ENCODE data around the gene AHNAK.

AHNAK gene

DNA sequence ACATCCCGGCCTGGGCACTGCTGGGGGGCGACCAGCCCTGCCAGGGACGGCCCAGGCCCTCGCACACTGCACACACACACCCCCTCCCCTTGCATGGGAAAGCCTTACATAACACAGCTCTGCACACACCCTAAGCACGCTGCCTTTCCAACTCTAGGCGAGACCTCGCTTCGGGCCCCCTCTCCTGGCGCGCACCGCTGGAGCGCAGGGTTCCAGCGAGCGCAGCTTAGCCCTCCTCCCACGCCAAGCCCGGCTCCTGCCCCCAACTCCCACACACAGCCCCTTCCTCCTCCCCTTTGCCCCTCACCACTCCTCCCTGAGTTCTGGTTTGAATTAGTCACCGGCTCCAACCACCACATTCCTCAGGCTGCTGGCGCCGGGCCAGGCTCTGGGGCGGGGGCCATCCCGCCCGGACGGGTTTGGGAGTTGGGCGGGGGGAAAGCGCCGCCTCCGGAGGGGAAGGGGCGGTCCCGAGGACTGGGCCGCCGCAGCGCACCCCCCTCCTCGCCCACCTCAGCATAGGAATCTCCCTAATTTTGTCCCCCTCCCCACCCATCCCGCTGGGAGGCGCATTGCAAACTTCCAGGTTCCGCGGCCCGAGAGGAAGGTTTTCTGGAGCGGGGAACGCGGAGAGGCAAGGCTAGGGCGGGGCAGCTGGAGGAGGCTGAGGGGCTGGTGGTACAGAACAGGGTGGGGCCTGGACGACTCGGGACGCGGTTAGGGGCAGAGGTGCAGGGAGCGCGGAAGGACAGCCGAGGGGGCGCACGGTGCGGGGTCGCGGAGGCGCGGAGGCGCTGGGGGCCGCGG, 966 bp downstream of the AHNAK start (continued):
- TF ChIP-seq ZNF174 (tag by site-specific recombination; IDR thresholded peaks at IDR 0.05) (no peak), ZNF473 (tag by site-specific recombination; IDR thresholded peaks at IDR 0.05) (no peak), ZNF426 (tag by site-specific recombination; IDR thresholded peaks at IDR 0.05) (no peak), ZNF155 (tag by site-specific recombination; IDR thresholded peaks at IDR 0.05) (no peak), ZNF521 (tag by site-specific recombination; IDR thresholded peaks at IDR 0.05) (no peak), MYNN (tag by site-specific recombination; IDR thresholded peaks at IDR 0.05; ENCODE audit: borderline replicate concordance) (no peak), ZNF600 (tag by site-specific recombination; IDR thresholded peaks at IDR 0.05) (peak; percentile 91), KLF7 (tag by site-specific recombination; IDR thresholded peaks at IDR 0.05; ENCODE audit: borderline replicate concordance) (peak; percentile 62), ZNF785 (tag by site-specific recombination; IDR thresholded peaks at IDR 0.05) (no peak), ZBTB17 (tag by site-specific recombination; IDR thresholded peaks at IDR 0.05) (peak; percentile 46; the same call in 1 of the 2 replicates), IKZF3 (tag by site-specific recombination; IDR thresholded peaks at IDR 0.05) (peak; percentile 82), ZBTB7A (tag by site-specific recombination; IDR thresholded peaks at IDR 0.05; ENCODE audit: low read depth) (0 out of 2 replicates have a peak, but pooled peaks have one; percentile 39), ZNF366 (tag by site-specific recombination; conservative IDR thresholded peaks at IDR 0.05) (0 out of 2 replicates have a peak, but pooled peaks have one; percentile 26), ZNF626 (tag by site-specific recombination; IDR thresholded peaks at IDR 0.05) (no peak), ZNF157 (tag by site-specific recombination; IDR thresholded peaks at IDR 0.05) (no peak), FEZF1 (tag by site-specific recombination; IDR thresholded peaks at IDR 0.05) (0 out of 2 replicates have a peak, but pooled peaks have one; percentile 21), ZNF302 (tag by site-specific recombination; IDR thresholded peaks at IDR 0.05; ENCODE audit: low read depth) (no peak), MZF1 (tag by site-specific recombination; IDR thresholded peaks at IDR 0.05; ENCODE audit: borderline replicate concordance) (no peak), OSR2 (tag by site-specific recombination; IDR thresholded peaks at IDR 0.05) (0 out of 2 replicates have a peak, but pooled peaks have one; percentile 40), ZNF837 (tag by site-specific recombination; IDR thresholded peaks at IDR 0.05) (no peak), ZNF214 (tag by site-specific recombination; IDR thresholded peaks at IDR 0.05; ENCODE audit: borderline replicate concordance) (no peak), HOXD13 (CRISPR knock-in tag; IDR thresholded peaks at IDR 0.05; ENCODE audit: borderline replicate concordance) (no peak)
- TF ChIP-seq, protein P1, sequence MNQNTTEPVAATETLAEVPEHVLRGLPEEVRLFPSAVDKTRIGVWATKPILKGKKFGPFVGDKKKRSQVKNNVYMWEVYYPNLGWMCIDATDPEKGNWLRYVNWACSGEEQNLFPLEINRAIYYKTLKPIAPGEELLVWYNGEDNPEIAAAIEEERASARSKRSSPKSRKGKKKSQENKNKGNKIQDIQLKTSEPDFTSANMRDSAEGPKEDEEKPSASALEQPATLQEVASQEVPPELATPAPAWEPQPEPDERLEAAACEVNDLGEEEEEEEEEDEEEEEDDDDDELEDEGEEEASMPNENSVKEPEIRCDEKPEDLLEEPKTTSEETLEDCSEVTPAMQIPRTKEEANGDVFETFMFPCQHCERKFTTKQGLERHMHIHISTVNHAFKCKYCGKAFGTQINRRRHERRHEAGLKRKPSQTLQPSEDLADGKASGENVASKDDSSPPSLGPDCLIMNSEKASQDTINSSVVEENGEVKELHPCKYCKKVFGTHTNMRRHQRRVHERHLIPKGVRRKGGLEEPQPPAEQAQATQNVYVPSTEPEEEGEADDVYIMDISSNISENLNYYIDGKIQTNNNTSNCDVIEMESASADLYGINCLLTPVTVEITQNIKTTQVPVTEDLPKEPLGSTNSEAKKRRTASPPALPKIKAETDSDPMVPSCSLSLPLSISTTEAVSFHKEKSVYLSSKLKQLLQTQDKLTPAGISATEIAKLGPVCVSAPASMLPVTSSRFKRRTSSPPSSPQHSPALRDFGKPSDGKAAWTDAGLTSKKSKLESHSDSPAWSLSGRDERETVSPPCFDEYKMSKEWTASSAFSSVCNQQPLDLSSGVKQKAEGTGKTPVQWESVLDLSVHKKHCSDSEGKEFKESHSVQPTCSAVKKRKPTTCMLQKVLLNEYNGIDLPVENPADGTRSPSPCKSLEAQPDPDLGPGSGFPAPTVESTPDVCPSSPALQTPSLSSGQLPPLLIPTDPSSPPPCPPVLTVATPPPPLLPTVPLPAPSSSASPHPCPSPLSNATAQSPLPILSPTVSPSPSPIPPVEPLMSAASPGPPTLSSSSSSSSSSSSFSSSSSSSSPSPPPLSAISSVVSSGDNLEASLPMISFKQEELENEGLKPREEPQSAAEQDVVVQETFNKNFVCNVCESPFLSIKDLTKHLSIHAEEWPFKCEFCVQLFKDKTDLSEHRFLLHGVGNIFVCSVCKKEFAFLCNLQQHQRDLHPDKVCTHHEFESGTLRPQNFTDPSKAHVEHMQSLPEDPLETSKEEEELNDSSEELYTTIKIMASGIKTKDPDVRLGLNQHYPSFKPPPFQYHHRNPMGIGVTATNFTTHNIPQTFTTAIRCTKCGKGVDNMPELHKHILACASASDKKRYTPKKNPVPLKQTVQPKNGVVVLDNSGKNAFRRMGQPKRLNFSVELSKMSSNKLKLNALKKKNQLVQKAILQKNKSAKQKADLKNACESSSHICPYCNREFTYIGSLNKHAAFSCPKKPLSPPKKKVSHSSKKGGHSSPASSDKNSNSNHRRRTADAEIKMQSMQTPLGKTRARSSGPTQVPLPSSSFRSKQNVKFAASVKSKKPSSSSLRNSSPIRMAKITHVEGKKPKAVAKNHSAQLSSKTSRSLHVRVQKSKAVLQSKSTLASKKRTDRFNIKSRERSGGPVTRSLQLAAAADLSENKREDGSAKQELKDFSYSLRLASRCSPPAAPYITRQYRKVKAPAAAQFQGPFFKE (tag by site-specific recombination; IDR thresholded peaks at IDR 0.05; ENCODE audit: borderline replicate concordance): no peak
- TF ChIP-seq, protein P2, sequence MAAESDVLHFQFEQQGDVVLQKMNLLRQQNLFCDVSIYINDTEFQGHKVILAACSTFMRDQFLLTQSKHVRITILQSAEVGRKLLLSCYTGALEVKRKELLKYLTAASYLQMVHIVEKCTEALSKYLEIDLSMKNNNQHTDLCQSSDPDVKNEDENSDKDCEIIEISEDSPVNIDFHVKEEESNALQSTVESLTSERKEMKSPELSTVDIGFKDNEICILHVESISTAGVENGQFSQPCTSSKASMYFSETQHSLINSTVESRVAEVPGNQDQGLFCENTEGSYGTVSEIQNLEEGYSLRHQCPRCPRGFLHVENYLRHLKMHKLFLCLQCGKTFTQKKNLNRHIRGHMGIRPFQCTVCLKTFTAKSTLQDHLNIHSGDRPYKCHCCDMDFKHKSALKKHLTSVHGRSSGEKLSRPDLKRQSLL (tag by site-specific recombination; IDR thresholded peaks at IDR 0.05): peak; percentile 29
- TF ChIP-seq, protein P3, sequence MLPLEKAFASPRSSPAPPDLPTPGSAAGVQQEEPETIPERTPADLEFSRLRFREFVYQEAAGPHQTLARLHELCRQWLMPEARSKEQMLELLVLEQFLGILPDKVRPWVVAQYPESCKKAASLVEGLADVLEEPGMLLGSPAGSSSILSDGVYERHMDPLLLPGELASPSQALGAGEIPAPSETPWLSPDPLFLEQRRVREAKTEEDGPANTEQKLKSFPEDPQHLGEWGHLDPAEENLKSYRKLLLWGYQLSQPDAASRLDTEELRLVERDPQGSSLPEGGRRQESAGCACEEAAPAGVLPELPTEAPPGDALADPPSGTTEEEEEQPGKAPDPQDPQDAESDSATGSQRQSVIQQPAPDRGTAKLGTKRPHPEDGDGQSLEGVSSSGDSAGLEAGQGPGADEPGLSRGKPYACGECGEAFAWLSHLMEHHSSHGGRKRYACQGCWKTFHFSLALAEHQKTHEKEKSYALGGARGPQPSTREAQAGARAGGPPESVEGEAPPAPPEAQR (tag by site-specific recombination; IDR thresholded peaks at IDR 0.05): no peak
- TF ChIP-seq, protein P4, sequence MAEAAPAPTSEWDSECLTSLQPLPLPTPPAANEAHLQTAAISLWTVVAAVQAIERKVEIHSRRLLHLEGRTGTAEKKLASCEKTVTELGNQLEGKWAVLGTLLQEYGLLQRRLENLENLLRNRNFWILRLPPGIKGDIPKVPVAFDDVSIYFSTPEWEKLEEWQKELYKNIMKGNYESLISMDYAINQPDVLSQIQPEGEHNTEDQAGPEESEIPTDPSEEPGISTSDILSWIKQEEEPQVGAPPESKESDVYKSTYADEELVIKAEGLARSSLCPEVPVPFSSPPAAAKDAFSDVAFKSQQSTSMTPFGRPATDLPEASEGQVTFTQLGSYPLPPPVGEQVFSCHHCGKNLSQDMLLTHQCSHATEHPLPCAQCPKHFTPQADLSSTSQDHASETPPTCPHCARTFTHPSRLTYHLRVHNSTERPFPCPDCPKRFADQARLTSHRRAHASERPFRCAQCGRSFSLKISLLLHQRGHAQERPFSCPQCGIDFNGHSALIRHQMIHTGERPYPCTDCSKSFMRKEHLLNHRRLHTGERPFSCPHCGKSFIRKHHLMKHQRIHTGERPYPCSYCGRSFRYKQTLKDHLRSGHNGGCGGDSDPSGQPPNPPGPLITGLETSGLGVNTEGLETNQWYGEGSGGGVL (tag by site-specific recombination; IDR thresholded peaks at IDR 0.05): peak; percentile 99
- TF ChIP-seq, protein P5, sequence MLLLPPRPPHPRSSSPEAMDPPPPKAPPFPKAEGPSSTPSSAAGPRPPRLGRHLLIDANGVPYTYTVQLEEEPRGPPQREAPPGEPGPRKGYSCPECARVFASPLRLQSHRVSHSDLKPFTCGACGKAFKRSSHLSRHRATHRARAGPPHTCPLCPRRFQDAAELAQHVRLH (tag by site-specific recombination; IDR thresholded peaks at IDR 0.05): no peak
- TF ChIP-seq, protein P6, sequence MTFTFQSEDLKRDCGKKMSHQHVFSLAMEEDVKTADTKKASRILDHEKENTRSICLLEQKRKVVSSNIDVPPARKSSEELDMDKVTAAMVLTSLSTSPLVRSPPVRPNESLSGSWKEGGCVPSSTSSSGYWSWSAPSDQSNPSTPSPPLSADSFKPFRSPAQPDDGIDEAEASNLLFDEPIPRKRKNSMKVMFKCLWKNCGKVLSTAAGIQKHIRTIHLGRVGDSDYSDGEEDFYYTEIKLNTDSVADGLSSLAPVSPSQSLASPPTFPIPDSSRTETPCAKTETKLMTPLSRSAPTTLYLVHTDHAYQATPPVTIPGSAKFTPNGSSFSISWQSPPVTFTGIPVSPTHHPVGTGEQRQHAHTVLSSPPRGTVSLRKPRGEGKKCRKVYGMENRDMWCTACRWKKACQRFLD (tag by site-specific recombination; IDR thresholded peaks at IDR 0.05): no peak

Measured in HEK293 (cell line).